Breast epithelium (tissue), 3 donors: ENCODE data around the gene ANKMY1.
"Not testable (repeated sequence)": the region's sequence is repeated elsewhere in the genome, so short reads cannot be mapped to it uniquely, and the experiment has no call there.

Experiments used
- POLR2A ChIP-seq: fragments of 450-650 bp; IDR thresholded peaks from one replicate; pipeline ENCODE4 v1.6.1; 2016; ENCODE audit warnings: antibody characterized with exemption, mild to moderate bottlenecking, moderate library complexity
- TF ChIP-seq, protein P1 (sequence below), 3 donors: fragments of 450-650 bp; IDR thresholded peaks; one replicate each; pipeline ENCODE4 v1.5.1; 2016 to 2017; ENCODE audit warnings: antibody characterized with exemption in 3 of 3, mild to moderate bottlenecking in 3 of 3, moderate library complexity in 3 of 3

DNA sequence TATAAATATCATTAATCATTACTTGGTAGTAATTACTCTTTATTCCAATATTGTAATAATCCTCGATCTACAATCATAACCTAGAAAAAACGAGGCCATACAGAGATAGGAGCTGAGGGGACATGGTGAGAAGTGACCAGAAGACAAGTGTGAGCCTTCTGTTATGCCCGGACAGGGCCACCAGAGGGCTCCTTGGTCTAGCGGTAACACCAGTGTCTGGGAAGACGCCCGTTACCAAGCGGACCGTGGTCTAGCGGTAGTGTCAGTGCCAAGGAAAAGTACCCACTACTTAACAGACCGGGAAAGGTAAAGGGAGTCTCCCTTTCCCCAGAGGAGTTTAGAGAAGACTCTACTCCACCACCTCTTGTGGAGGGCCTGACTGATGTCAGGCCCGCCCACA is 62.8 kb downstream of the ANKMY1 start:
- TF ChIP-seq, protein P1, sequence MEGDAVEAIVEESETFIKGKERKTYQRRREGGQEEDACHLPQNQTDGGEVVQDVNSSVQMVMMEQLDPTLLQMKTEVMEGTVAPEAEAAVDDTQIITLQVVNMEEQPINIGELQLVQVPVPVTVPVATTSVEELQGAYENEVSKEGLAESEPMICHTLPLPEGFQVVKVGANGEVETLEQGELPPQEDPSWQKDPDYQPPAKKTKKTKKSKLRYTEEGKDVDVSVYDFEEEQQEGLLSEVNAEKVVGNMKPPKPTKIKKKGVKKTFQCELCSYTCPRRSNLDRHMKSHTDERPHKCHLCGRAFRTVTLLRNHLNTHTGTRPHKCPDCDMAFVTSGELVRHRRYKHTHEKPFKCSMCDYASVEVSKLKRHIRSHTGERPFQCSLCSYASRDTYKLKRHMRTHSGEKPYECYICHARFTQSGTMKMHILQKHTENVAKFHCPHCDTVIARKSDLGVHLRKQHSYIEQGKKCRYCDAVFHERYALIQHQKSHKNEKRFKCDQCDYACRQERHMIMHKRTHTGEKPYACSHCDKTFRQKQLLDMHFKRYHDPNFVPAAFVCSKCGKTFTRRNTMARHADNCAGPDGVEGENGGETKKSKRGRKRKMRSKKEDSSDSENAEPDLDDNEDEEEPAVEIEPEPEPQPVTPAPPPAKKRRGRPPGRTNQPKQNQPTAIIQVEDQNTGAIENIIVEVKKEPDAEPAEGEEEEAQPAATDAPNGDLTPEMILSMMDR (IDR thresholded peaks at IDR 0.05) = not testable (repeated sequence)
- not testable (repeated sequence) for TF ChIP-seq POLR2A
